SK-N-SH (cell line): ENCODE data around the gene PERM1. TPM values are rescaled to one million over a fixed set of nuclear protein-coding genes. Genes with fewer than 3 reads are reported as not detected.
A peak's percentile ranks its signal among the peaks of the same experiment; 100 is the strongest.

Source experiments
- CTCF ChIA-PET: fragments of 300-600, 350-600 bp; formaldehyde crosslinking; extraction: SDS; loops from one replicate; lab custom pipeline; 2021; lab: Yijun Ruan, JAX
- POLR2A ChIA-PET: fragments of 350-600 bp; sonication (Branson Sonifier 250); formaldehyde crosslinking; extraction: SDS; loops from one replicate; lab custom pipeline; 2020; ENCODE audit warnings: antibody characterized with exemption, inconsistent platforms; lab: Yijun Ruan, JAX
- DNase-seq: peaks from one replicate; pipeline ENCODE4 v3.0.0; 2012
- H2AFZ ChIP-seq: fragments of 200-600 bp; sonication (generic); 2 replicates; pipeline ENCODE4 v1.8.1; 2016; ENCODE audit warnings: antibody characterized with exemption, mild to moderate bottlenecking, low read depth
- H3F3A ChIP-seq: fragments of 200-600 bp; sonication (generic); replicated peaks from 2 replicates; pipeline ENCODE3; 2016; ENCODE audit warnings: antibody characterized with exemption, mild to moderate bottlenecking; ENCODE audit not compliant: insufficient read depth
- H3K27ac ChIP-seq, 2 experiments: fragments of 200-500 bp in 1 of 2; fragments of 200-600 bp in 1 of 2; sonication (Bioruptor generic) in 1 of 2; sonication (generic), shearing (Covaris generic) in 1 of 2; 2 replicates each; pipeline versions ENCODE4 v1.5.1 to v1.6.1; 2014 to 2016; ENCODE audit warnings: low read depth in 2 of 2, inconsistent platforms in 1 of 2, low read length in 1 of 2, mild to moderate bottlenecking in 1 of 2, mixed read lengths in 1 of 2
- H3K27me3 ChIP-seq: fragments of 200-600 bp; sonication (generic), shearing (Covaris generic); 2 replicates; pipeline ENCODE4 v1.6.1; 2016; ENCODE audit warnings: mixed run types; ENCODE audit not compliant: insufficient read depth
- H3K36me3 ChIP-seq, 2 experiments: fragments of 200-500 bp in 1 of 2; fragments of 200-600 bp in 1 of 2; sonication (Bioruptor generic) in 1 of 2; sonication (generic) in 1 of 2; replicated peaks in 1 of 2; 2 replicates each; pipeline versions ENCODE3 to v1.5.1; 2014 to 2016; ENCODE audit warnings: low read length in 1 of 2, mild to moderate bottlenecking in 1 of 2; ENCODE audit not compliant: insufficient read depth in 2 of 2, control insufficient read depth in 1 of 2
- H3K4me1 ChIP-seq, 2 experiments: fragments of 200-500 bp in 1 of 2; fragments of 200-600 bp in 1 of 2; sonication (Bioruptor generic) in 1 of 2; sonication (generic), shearing (Covaris generic) in 1 of 2; 2 replicates each; pipeline versions ENCODE4 v1.5.1 to v1.6.1; 2014 to 2016; ENCODE audit warnings: low read depth in 1 of 2, low read length in 1 of 2, mixed run types in 1 of 2; ENCODE audit not compliant: insufficient read depth in 2 of 2, control insufficient read depth in 1 of 2
- H3K4me2 ChIP-seq: fragments of 200-600 bp; sonication (generic), shearing (Covaris generic); 2 replicates; pipeline ENCODE4 v1.6.1; 2017; ENCODE audit warnings: mixed run types
- H3K4me3 ChIP-seq, 2 experiments: fragments of 200-500 bp in 1 of 2; fragments of 200-600 bp in 1 of 2; sonication (Bioruptor generic) in 1 of 2; sonication (generic), shearing (Covaris generic) in 1 of 2; 2 replicates each; pipeline versions ENCODE4 v1.5.1 to v1.8.1; 2014 to 2016; ENCODE audit warnings: low read depth in 2 of 2, inconsistent platforms in 1 of 2, low read length in 1 of 2, mild to moderate bottlenecking in 1 of 2, mixed read lengths in 1 of 2, moderate library complexity in 1 of 2
- H3K79me2 ChIP-seq: fragments of 200-600 bp; sonication (generic); 2 replicates; pipeline ENCODE4 v1.8.1; 2017; ENCODE audit warnings: mild to moderate bottlenecking; ENCODE audit not compliant: insufficient read depth
- H3K9ac ChIP-seq: fragments of 200-600 bp; sonication (generic); 2 replicates; pipeline ENCODE4 v1.6.1; 2017; ENCODE audit warnings: mixed run types
- H3K9me2 ChIP-seq: fragments of 200-600 bp; sonication (generic); 2 replicates; pipeline ENCODE4 v1.6.1; 2017; ENCODE audit warnings: mixed run types
- H3K9me3 ChIP-seq: fragments of 200-600 bp; sonication (generic); 2 replicates; pipeline ENCODE4 v1.6.1; 2017; ENCODE audit warnings: mixed run types, mild to moderate bottlenecking, moderate library complexity
- H4K20me1 ChIP-seq: fragments of 200-600 bp; sonication (generic); 2 replicates; pipeline ENCODE4 v1.6.1; 2017; ENCODE audit warnings: mild to moderate bottlenecking, mixed run types; ENCODE audit not compliant: insufficient read depth
- CHD2 ChIP-seq: fragments of 150-350 bp; IDR thresholded peaks from 2 replicates; pipeline ENCODE4 v1.6.1; 2018; ENCODE audit warnings: low read length; ENCODE audit not compliant: partially characterized antibody
- ELF1 ChIP-seq: IDR thresholded peaks from 2 replicates; pipeline ENCODE4 v1.4.0; 2012
- EP300 ChIP-seq, 2 experiments: IDR thresholded peaks; 2 replicates each; pipeline versions ENCODE4 v1.4.0 to v1.6.1; 2012; ENCODE audit warnings: borderline replicate concordance in 1 of 2, low read depth in 1 of 2, low read length in 1 of 2
- EZH2phosphoT487 ChIP-seq: fragments of 200-600 bp; sonication (generic); IDR thresholded peaks from 2 replicates; pipeline ENCODE4 v1.6.1; 2017; ENCODE audit warnings: low read depth, mixed run types, mild to moderate bottlenecking, antibody characterized with exemption, moderate library complexity, borderline replicate concordance
- FOSL2 ChIP-seq: IDR thresholded peaks from 2 replicates; pipeline ENCODE4 v1.4.0; 2012; ENCODE audit warnings: low read depth, mild to moderate bottlenecking, moderate library complexity, borderline replicate concordance
- FOXJ3 ChIP-seq: sonication (generic); formaldehyde crosslinking; IDR thresholded peaks from 2 replicates; pipeline ENCODE4 v1.5.1; 2020; ENCODE audit warnings: mild to moderate bottlenecking, missing genetic modification reagents
- GATA2 ChIP-seq: sonication (generic); formaldehyde crosslinking; IDR thresholded peaks from 2 replicates; pipeline ENCODE4 v1.5.0; 2020; ENCODE audit warnings: mild to moderate bottlenecking, missing genetic modification reagents
- MAX ChIP-seq: IDR thresholded peaks from 2 replicates; pipeline ENCODE4 v1.4.0; 2012; ENCODE audit warnings: low read depth
- NRF1 ChIP-seq: IDR thresholded peaks from 2 replicates; pipeline ENCODE4 v1.6.1; 2012; ENCODE audit warnings: low read depth, mild to moderate bottlenecking, low read length
- RXRA ChIP-seq: IDR thresholded peaks from 2 replicates; pipeline ENCODE4 v1.4.0; 2012; ENCODE audit warnings: low read depth, mild to moderate bottlenecking, borderline replicate concordance
- TAF1 ChIP-seq: IDR thresholded peaks from 2 replicates; pipeline ENCODE4 v1.6.1; 2012; ENCODE audit warnings: low read depth, mild to moderate bottlenecking, low read length, moderate library complexity, borderline replicate concordance
- TCF12 ChIP-seq: IDR thresholded peaks from 2 replicates; pipeline ENCODE4 v1.4.0; 2012
- USF1 ChIP-seq: IDR thresholded peaks from 2 replicates; pipeline ENCODE4 v1.4.0; 2012; ENCODE audit warnings: low read depth, borderline replicate concordance
- USF2 ChIP-seq: fragments of 150-350 bp; IDR thresholded peaks from 2 replicates; pipeline ENCODE4 v1.6.1; 2017; ENCODE audit warnings: antibody characterized with exemption, low read length, low read depth, borderline replicate concordance
- YY1 ChIP-seq: IDR thresholded peaks from 2 replicates; pipeline ENCODE4 v1.4.0; 2012; ENCODE audit warnings: low read depth, mild to moderate bottlenecking
- ZBTB33 ChIP-seq: IDR thresholded peaks from 2 replicates; pipeline ENCODE4 v1.4.0; 2012; ENCODE audit warnings: low read depth, borderline replicate concordance
- WGBS: methylation state at CpG from one replicate; pipeline ENCODE4 v1.1.6; 2017; ENCODE audit warnings: low lambda C conversion rate; 5-methylcytosine and 5-hydroxymethylcytosine counted together
- polyA plus RNA-seq, 3 experiments: library from polyadenylated mRNA; depleted of rRNA; stranded (reverse); fragments of >200 nt; gene quantifications; 2 replicates each; pipeline ENCODE4 v1.2.3, GENCODE V29; 2012

The PERM1 gene
- polyA plus RNA-seq, 1 of the 3 experiments (the other 2 are of a cell fraction): 0.25 TPM

- ChIA-PET CTCF (interaction anchor here (1.0 to 6.0 kb wide), 8 partner anchors 12 to 270 kb away, joined by 3 to 52 read pairs (median 6); partner anchors contain the start of gene PERM1), POLR2A (no interaction called here)
- H3K36me3 ChIP-seq: peaks cover 0 to 4% of the 10 kb centered on the region in 2 experiments
- H3K4me1 ChIP-seq: peaks cover 0 to 10% of the 10 kb centered on the region in 2 experiments; a peak in 1 of 4 replicates
- H3K27me3 ChIP-seq: no peaks in the 10 kb centered on the region
- H4K20me1 ChIP-seq: no peaks in the 10 kb centered on the region
- peak overlapping the region; percentile 37 to 73; a peak in 3 of 4 replicates for H3K4me3 ChIP-seq
- peak overlapping the region in 1 of 2 experiments; percentile 28; a peak in 1 of 4 replicates for H3K27ac ChIP-seq
- WGBS: 37% methylated on average over 5 of the region's 33 CpGs
- H3K4me2 ChIP-seq: peak overlapping the region; percentile 82; the same call in 1 of the 2 replicates
- no peaks in the 10 kb centered on the region for H3F3A ChIP-seq
- DNase-seq: peak; percentile 75
- H3K9ac ChIP-seq: no peak overlapping the region
- H3K9me3 ChIP-seq: no peaks in the 10 kb centered on the region
- no peak overlapping the region for H2AFZ ChIP-seq
- TF ChIP-seq YY1 (no peak), ELF1 (no peak), EP300 (IDR thresholded peaks at IDR 0.05; ENCODE audit: borderline replicate concordance in 1 of 2, low read depth in 1 of 2, low read length in 1 of 2) (no peak; a peak in 1 of 4 replicates), EZH2phosphoT487 (no peak), NRF1 (no peak), FOSL2 (no peak), MAX (no peak), USF1 (no peak), GATA2 (CRISPR knock-in tag) (no peak), FOXJ3 (CRISPR knock-in tag) (no peak), USF2 (no peak), ZBTB33 (no peak), RXRA (no peak), TAF1 (no peak), CHD2 (no peak), TCF12 (no peak)
- no peaks in the 10 kb centered on the region for H3K79me2 ChIP-seq
- no peaks in the 10 kb centered on the region for H3K9me2 ChIP-seq
Measured at GRCh38 chr1:1021010-1021919, 39.4 kb upstream of the PERM1 start.
